ENCODE measurements around the gene LRP8. TPM values are rescaled to one million over a fixed set of nuclear protein-coding genes. Genes with fewer than 3 reads are reported as not detected.

Gene LRP8
- total RNA-seq, 2 donors from 2014 or later: 36.0 to 68.1 TPM

DNA sequence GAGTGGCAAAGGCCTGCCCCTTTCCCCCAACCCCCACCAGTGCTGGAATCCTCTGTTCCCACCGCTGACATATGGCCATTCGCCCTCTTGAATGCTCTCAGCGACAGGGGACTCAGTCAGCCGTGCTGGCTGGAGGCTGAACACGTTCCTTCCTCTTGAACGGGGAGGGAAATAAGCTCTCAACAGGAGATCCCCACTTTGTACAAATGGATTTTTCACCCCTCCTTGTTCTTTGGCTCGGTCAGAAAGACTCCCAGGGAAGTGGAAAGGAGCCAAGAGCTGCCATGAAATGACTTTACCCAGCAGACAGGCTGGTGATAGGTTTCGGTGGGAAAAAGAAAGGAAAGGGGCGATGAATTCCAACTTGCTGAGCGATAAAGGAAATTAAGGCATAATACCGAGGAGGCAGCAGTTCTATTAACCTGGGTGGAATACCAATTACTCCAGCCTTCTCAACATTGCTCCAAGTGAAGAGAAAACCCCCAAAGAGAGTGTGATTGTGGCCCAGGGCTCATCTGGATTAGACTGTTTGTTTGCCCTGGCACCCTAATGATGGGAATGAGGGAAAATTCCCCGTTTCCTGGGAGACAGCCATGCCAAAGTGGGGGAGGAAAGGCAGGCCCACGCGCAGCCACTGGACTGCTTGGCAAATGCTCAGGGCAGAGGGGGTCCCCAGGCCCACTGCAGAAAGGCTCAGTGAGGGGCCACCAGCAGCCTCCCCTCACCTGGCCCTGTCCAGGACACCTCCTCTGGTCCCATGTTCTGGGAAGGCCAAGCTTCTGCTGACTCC, 23.9 kb downstream of the LRP8 start:
- H3K27me3 Mint-ChIP-seq: no peaks in the 10 kb centered on the region
- H3K9me3 Mint-ChIP-seq: no peaks in the 10 kb centered on the region
- H3K27ac Mint-ChIP-seq: peak overlapping the region; percentile 61
- H3K4me3 Mint-ChIP-seq: no peak overlapping the region
- H3K4me1 Mint-ChIP-seq: no peaks in the 10 kb centered on the region
- no peak for ATAC-seq (replicated peaks)
- no peaks in the 10 kb centered on the region for H3K36me3 Mint-ChIP-seq (ENCODE audit: low read depth)

DNA sequence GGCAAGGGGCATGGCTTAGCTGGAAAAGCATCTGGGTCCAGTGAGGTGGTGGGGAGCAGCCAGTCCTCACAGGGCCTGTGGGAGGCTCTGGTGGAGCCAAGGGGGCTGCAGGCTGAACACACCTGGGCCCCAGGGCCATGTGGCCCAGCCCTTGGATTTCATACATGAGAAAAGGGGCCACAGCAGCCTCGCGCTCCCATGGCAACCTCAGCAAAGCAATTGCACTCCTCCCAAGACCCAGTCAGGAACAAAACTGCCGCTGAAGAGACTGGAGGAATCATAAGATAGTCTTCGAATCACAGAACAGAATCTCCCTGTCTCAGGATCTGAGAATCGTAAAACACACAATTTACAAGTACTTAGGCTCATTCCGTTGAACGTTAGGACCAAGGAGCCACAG, 24.6 kb downstream of the LRP8 start:
- no peaks in the 10 kb centered on the region for H3K27me3 Mint-ChIP-seq
- no peaks in the 10 kb centered on the region for H3K4me1 Mint-ChIP-seq
- no peak for ATAC-seq (replicated peaks)
- H3K27ac Mint-ChIP-seq: peak overlapping the region; percentile 61
- no peaks in the 10 kb centered on the region for H3K36me3 Mint-ChIP-seq (ENCODE audit: low read depth)
- H3K9me3 Mint-ChIP-seq: no peaks in the 10 kb centered on the region
- no peak overlapping the region for H3K4me3 Mint-ChIP-seq

DNA sequence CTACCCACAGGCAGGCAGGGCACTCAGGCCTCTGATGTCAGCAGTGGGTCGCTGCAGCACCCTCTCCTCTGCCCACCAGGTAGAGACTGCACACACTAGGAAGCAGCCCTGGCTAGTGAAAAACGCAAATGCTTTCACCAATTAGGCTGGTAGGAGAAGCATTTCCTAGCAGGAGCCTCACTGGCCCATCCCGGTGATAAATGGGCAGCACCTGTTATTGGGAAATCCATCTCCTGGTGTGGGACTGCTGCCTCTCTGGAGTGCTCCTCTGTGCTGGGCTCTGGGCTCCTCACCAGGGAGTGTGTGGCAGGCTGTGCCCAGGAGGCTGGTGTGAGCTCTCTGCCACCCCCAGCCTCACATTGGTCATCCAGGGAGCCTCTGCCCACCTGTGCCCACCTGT, 28.6 kb downstream of the LRP8 start:
- H3K4me3 Mint-ChIP-seq: no peak overlapping the region
- H3K36me3 Mint-ChIP-seq (ENCODE audit: low read depth): no peaks in the 10 kb centered on the region
- no peak for ATAC-seq (replicated peaks)
- H3K9me3 Mint-ChIP-seq: no peaks in the 10 kb centered on the region
- no peaks in the 10 kb centered on the region for H3K27me3 Mint-ChIP-seq
- H3K27ac Mint-ChIP-seq: peak overlapping the region; percentile 51
- H3K4me1 Mint-ChIP-seq: peaks cover 15% of the 10 kb centered on the region

DNA sequence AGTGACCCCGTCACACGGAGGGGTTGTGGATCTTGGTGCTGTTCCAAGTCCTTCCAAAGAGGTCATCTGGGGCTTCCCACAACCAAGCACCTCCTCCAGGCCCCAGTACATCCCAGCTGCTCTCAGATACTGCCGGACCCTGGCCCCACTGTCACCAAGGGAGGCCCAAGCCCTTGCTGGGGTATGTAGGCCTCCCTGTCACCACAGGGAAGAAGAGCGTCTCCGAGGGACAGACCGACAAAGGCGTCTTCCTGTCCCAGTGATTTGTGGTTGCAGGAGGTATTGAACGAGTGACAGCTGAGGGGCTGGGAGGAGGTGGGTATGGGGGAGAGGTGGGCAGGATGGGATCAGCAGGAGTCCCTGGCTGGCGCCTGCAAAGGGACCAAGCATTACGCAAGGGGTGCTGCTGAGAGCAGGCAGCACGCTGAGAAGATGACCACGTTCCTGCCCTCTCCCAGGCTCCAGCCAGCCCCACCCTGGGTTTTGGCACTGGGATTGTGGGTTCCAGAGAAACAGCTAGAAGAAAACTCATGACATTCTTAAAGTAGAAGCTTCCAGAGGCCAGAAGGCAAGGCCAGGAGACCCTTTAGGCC, 29.7 kb downstream of the LRP8 start:
- Mint-ChIP-seq H3K9me3 (no peaks in the 10 kb centered on the region), H3K4me3 (no peak overlapping the region), H3K27ac (peak overlapping the region; percentile 51), H3K36me3 (ENCODE audit: low read depth) (no peaks in the 10 kb centered on the region), H3K4me1 (peaks cover 16% of the 10 kb centered on the region), H3K27me3 (no peaks in the 10 kb centered on the region)
- ATAC-seq (replicated peaks): no peak

DNA sequence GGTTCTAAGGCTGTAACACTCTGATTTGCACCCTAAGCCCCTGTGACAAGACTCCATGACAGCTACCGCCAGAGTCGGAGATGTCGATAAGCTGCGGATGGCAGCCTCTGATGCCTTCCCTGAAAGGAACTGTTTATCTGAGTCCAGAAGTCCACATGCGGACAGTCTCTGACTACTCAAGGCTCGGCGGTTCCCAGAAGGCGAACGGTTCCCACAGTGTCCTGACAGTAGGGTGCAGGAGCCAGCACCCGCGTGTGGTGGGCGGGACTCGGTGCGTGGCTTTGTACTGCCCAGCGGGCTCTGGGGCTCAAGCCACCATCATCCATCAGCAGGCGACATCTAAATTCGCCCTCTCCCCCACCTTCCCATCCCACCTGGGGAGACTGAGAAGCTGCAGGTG, 30.7 kb downstream of the LRP8 start:
- H3K4me3 Mint-ChIP-seq: no peak overlapping the region
- ATAC-seq (replicated peaks): no peak
- no peaks in the 10 kb centered on the region for H3K9me3 Mint-ChIP-seq
- H3K27ac Mint-ChIP-seq: peak overlapping the region; percentile 51
- no peaks in the 10 kb centered on the region for H3K36me3 Mint-ChIP-seq (ENCODE audit: low read depth)
- no peaks in the 10 kb centered on the region for H3K27me3 Mint-ChIP-seq
- peaks cover 16% of the 10 kb centered on the region for H3K4me1 Mint-ChIP-seq

DNA sequence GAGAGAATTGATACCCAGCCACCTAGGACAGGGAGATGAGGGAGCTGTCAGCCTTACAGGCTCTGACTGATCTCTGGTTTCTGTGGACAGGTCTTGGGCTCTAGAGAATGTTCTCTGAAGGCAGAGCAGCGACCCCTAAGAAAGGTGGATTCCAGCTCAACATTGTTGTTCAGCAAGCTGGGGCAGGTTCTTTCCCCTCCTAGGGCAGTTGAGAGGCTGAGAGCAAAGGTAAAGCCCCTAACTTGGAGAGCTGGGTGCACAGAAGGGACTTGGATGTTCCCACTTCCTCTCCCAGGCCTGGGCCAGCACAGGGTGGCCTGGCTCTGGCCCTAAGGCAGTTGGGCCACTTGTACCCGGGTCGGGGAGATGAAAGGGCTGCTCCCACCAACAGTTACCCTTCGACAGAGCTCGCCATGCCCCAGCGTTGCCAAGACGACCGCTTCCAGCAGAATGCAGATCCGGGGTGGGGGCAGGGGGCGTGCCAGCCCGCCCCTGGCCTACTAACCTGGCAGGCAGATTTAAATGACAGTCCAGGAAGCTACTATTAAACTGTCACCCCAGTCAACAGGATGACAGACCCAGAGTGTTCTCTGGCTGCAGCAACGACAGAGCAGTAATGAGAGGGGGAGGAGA, 31.6 kb downstream of the LRP8 start:
- H3K4me3 Mint-ChIP-seq: peak overlapping the region; percentile 28
- no peaks in the 10 kb centered on the region for H3K9me3 Mint-ChIP-seq
- peaks cover 5% of the 10 kb centered on the region for H3K36me3 Mint-ChIP-seq (ENCODE audit: low read depth)
- peak overlapping the region; percentile 80 for H3K27ac Mint-ChIP-seq
- H3K27me3 Mint-ChIP-seq: no peaks in the 10 kb centered on the region
- ATAC-seq (replicated peaks): peak; percentile 33
- peaks cover 19% of the 10 kb centered on the region for H3K4me1 Mint-ChIP-seq

DNA sequence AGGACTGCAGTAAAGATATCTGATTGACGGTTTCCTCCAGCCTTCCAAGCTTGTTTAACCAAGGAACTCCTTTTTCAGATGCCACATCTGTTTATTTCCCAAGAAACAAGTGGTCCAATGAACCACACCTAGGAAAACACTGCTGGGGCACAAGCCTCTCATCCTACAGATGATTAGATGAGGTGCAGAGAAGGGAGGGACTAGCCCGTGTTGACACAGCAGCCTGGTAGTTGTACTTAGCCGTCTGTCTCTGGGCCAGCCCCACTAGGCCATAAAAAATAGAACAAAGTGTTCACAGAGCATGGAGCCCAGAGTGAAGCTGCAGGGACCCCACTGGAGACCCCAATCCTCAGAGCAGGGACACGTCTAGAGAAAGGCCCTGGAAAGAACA, 32.1 kb downstream of the LRP8 start:
- no peak for ATAC-seq (replicated peaks)
- peak overlapping the region; percentile 28 for H3K4me3 Mint-ChIP-seq
- no peaks in the 10 kb centered on the region for H3K27me3 Mint-ChIP-seq
- H3K27ac Mint-ChIP-seq: peak overlapping the region; percentile 80
- peaks cover 20% of the 10 kb centered on the region for H3K4me1 Mint-ChIP-seq
- H3K36me3 Mint-ChIP-seq (ENCODE audit: low read depth): peaks cover 10% of the 10 kb centered on the region
- no peaks in the 10 kb centered on the region for H3K9me3 Mint-ChIP-seq

DNA sequence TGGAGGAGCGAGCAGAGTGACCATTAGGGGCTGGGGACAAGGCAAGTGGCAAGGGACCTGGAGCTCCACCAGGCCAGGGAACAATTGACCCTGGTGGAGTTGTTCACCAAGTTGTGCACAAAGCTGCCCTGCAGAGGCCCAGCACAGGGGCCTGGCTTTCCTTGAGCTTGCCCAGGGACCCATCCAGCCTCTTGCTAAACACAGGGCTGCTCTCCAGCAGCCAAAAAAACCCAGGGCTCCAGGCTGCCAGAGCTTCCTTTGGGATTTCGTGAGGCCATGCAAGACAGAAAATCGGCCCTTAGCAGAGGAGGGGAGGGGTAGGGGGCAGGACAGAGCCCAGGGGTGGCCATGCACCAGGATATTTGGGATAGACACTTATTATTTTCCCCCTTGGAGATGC, 32.6 kb downstream of the LRP8 start:
- peak overlapping the region; percentile 79 for H3K4me3 Mint-ChIP-seq
- no peaks in the 10 kb centered on the region for H3K27me3 Mint-ChIP-seq
- ATAC-seq (replicated peaks): no peak
- peak overlapping the region; percentile 94 for H3K27ac Mint-ChIP-seq
- H3K9me3 Mint-ChIP-seq: no peaks in the 10 kb centered on the region
- peaks cover 14% of the 10 kb centered on the region for H3K36me3 Mint-ChIP-seq (ENCODE audit: low read depth)
- H3K4me1 Mint-ChIP-seq: peaks cover 20% of the 10 kb centered on the region

DNA sequence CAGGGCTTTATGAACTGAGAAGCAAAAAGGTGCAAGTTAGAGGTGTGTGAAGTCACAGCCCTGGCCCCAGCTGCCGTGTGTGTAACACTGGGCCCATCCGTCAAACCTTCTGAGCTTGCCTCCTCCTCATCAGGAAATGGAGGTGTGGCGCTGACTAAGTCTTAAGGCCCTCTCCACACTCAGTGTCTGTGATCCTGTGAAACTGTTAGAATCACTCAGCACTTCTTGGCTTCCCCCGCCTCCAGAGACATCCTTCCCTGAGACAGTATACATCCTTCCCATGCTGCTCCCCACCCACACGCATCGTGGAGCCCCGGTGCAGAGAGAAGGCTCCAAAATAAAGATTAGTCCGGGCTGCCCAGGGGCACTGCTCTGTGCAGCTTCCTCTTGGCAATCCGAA, 33.3 kb downstream of the LRP8 start:
- H3K4me1 Mint-ChIP-seq: peaks cover 20% of the 10 kb centered on the region
- H3K36me3 Mint-ChIP-seq (ENCODE audit: low read depth): peaks cover 21% of the 10 kb centered on the region
- no peaks in the 10 kb centered on the region for H3K9me3 Mint-ChIP-seq
- H3K27me3 Mint-ChIP-seq: no peaks in the 10 kb centered on the region
- peak overlapping the region; percentile 79 for H3K4me3 Mint-ChIP-seq
- peak; percentile 95 for ATAC-seq (replicated peaks)
- H3K27ac Mint-ChIP-seq: peak overlapping the region; percentile 94

DNA sequence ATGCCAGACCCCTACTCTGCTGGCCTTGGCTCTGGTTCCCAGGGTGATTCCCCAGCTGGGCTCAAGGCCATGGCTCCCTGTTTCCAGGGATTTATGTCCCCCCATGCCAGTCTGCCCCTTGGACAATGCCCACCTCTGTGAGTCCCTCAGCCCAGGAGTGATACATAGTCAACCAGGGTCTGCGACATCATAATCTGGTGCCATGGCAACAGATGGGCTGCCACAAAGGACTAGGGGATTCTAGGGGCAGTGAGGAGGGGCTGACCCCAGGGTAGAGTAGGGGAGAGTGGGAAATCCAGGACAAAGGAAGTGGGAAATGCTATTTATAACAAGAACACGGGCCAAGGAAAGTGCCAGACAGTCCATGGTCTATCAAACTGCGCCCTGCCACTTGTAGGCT, 33.8 kb downstream of the LRP8 start:
- Mint-ChIP-seq H3K9me3 (no peaks in the 10 kb centered on the region), H3K4me3 (peak overlapping the region; percentile 79), H3K4me1 (peaks cover 20% of the 10 kb centered on the region), H3K27me3 (no peaks in the 10 kb centered on the region), H3K27ac (peak overlapping the region; percentile 94), H3K36me3 (ENCODE audit: low read depth) (peaks cover 26% of the 10 kb centered on the region)
- no peak for ATAC-seq (replicated peaks)

DNA sequence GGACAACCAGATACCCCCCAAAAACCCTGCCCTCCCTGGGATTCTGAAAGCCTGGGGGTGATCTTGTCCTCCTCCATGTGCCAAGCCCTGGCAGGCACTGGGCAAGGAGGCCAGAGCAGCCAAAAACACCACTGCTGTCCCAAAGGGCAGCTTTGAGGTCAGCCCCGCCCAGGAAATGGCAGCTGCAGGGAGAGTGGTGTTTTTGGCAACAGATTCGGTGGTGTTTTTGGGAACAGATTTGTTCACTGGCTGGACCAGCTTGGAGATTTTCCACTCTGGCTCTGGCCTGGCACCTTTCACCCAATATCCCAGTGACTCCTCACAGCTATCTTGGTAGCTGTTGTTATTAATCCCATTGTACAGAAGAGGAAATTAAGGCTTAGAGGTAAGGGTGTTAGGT, 34.7 kb downstream of the LRP8 start:
- peak overlapping the region; percentile 79 for H3K4me3 Mint-ChIP-seq
- H3K27me3 Mint-ChIP-seq: no peaks in the 10 kb centered on the region
- peaks cover 36% of the 10 kb centered on the region for H3K36me3 Mint-ChIP-seq (ENCODE audit: low read depth)
- no peaks in the 10 kb centered on the region for H3K9me3 Mint-ChIP-seq
- H3K27ac Mint-ChIP-seq: peak overlapping the region; percentile 94
- peaks cover 20% of the 10 kb centered on the region for H3K4me1 Mint-ChIP-seq
- no peak for ATAC-seq (replicated peaks)

DNA sequence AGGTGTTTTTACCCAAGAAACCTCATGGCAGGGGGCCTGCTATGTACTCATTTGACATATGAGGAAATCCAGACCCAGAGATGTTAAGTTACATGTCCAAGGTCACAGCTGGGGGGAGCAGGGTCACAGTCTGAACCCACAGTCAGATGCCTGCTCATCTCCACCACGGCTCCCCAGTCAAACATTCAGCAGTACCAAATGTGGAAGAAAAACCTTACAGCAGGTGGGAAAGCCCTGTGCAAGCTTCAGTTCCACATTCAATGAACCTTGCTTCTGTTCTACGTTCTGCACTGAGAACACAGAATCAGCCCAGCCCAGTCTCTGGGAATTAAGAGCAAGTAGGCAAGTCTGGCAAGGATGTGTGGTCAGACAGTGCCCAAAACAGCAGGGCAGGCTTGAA, 35.2 kb downstream of the LRP8 start:
- peak overlapping the region; percentile 79 for H3K4me3 Mint-ChIP-seq
- peak overlapping the region; percentile 94 for H3K27ac Mint-ChIP-seq
- H3K27me3 Mint-ChIP-seq: no peaks in the 10 kb centered on the region
- H3K9me3 Mint-ChIP-seq: no peaks in the 10 kb centered on the region
- no peak for ATAC-seq (replicated peaks)
- H3K36me3 Mint-ChIP-seq (ENCODE audit: low read depth): peaks cover 37% of the 10 kb centered on the region
- H3K4me1 Mint-ChIP-seq: peaks cover 20% of the 10 kb centered on the region

DNA sequence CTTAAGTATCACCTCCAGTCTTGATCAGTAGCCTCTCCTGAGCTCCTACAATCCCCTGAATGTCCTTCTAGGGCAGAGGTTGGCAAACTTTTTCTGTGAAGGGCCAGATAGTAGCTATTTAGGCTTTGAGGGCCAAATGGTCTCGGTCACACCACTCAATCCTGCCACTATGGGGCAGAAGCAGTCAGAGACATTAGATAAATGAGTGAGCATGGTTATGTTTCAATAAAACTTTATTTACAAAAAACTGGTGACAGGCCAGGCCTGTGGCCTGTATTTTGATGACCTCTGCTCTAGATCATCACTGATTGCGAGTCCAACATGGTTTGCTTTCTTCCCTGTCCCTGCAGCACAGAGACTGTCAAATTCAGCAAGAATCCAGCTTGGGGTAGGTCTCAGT, 36.3 kb downstream of the LRP8 start:
- H3K9me3 Mint-ChIP-seq: no peaks in the 10 kb centered on the region
- no peak for ATAC-seq (replicated peaks)
- H3K27ac Mint-ChIP-seq: peak overlapping the region; percentile 80
- H3K4me3 Mint-ChIP-seq: no peak overlapping the region
- peaks cover 20% of the 10 kb centered on the region for H3K4me1 Mint-ChIP-seq
- peaks cover 48% of the 10 kb centered on the region for H3K36me3 Mint-ChIP-seq (ENCODE audit: low read depth)
- H3K27me3 Mint-ChIP-seq: no peaks in the 10 kb centered on the region

DNA sequence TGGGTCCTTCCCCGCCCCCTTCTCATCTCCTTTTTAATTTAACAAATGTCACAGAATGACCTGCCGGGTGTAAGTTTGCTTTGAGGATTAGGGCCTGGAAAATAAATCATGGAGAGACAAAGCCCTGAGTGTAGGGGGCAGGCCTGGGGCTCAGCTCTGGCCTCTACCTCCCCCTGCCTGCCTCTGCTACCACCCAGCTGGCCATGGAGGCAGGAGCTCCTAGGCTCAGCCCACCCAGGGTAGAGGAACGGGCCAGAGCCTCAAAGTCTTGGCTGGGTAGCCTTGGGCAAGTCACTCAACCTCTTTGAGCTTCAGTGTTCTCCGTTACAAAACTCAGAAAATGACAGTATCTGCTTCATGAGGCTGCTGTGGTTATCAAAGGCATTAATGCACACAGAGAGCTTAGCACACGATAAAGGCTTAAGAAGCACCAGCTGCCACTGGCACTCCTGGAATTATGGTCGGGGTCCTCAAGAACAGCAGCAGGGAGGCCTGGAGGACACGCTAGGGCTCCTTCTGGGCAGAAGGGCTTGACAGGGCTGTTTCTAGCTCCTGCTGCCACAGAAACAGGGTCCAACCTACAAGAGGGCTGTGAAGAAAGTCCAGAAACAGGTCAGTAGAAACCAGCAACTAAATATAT, 39.0 kb downstream of the LRP8 start:
- Mint-ChIP-seq H3K9me3 (no peaks in the 10 kb centered on the region), H3K36me3 (ENCODE audit: low read depth) (peaks cover 51% of the 10 kb centered on the region), H3K4me1 (peaks cover 4% of the 10 kb centered on the region), H3K27ac (no peak overlapping the region), H3K4me3 (no peak overlapping the region), H3K27me3 (no peaks in the 10 kb centered on the region)
- ATAC-seq (replicated peaks): no peak

Measured in activated T-helper 17 cell treated with anti-CD3 and anti-CD28 coated beads, Interleukin-2, amount 50 U/mL, for 72 hours (primary cell).